ENCODE measurements around the gene SEC14L1. TPM values are rescaled to one million over a fixed set of nuclear protein-coding genes. Genes with fewer than 3 reads are reported as not detected.
"Not testable (repeated sequence)": the region's sequence is repeated elsewhere in the genome, so short reads cannot be mapped to it uniquely, and the experiment has no call there.

SEC14L1 gene
- total RNA-seq, 1 donor from 2014 or later = 146 TPM

GRCh38 chr17:77106874-77107358, 33.9 kb upstream of the SEC14L1 start:
- no peak for ATAC-seq
- peaks cover 43% of the 10 kb centered on the region for H3K4me1 ChIP-seq
- no peak for DNase-seq
- no peaks in the 10 kb centered on the region for H3K9me3 ChIP-seq
- no peak overlapping the region for H3K27ac ChIP-seq
- intact Hi-C loops (cut with DNase I) = no loop called here
- no peaks in the 10 kb centered on the region for H3K27me3 ChIP-seq (ENCODE audit: low read depth)
- no peak overlapping the region for H3K4me3 ChIP-seq
- no peaks in the 10 kb centered on the region for H3K36me3 ChIP-seq
- TF ChIP-seq CTCF (IDR thresholded peaks at IDR 0.05) = no peak

DNA sequence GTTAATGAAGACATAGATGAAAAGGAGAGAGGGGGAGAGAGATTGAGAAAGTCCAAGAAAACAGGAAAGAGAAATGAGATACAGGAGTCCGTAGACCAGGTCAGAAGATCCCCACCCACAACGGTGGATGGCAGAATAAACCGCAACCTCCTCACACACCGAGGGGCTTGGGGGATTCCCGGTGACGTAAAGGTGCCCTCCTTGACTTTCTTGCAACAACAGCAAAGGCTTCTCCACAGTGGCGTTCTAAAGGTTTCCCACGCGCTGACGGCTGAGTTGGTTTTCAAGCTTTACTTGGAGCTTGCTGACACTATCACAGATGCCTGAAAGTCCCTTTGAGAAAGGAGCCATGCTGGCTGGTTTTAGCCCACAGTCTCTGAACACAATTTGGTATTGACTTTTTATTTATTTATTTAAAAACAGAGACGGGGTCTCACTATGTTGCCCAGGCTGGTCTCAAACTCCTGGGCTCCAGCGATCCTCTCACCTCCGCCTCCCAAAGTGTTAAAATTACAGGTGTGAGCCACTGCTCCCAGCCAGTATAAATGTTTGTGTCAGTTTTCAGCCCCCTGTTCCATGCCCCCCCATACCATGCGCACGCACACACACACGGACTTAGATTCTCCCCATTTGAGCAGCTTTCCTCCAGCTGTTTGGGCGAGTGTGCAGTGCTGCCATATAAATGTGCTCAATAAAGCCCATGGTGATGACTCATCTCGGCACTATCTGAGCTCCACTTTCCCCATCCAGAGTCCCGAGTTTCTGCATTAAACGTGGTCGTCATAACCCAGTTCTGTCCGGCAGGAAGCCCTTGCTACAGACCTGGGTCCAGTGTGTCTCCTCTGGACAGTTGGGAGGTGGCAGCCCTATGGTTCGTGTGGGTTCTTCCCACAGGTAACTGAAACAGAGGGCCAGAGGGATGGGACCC, 33.0 kb upstream of the SEC14L1 start:
- peak overlapping the region; percentile 73 for H3K27ac ChIP-seq
- H3K4me3 ChIP-seq = no peak overlapping the region
- no peak for TF ChIP-seq CTCF (IDR thresholded peaks at IDR 0.05)
- DNase-seq (no peak), ATAC-seq (no peak)
- no peaks in the 10 kb centered on the region for H3K36me3 ChIP-seq
- no peaks in the 10 kb centered on the region for H3K9me3 ChIP-seq
- H3K27me3 ChIP-seq (ENCODE audit: low read depth) = no peaks in the 10 kb centered on the region
- intact Hi-C loops (cut with DNase I) = no loop called here
- H3K4me1 ChIP-seq = peaks cover 46% of the 10 kb centered on the region

- peaks cover 46% of the 10 kb centered on the region for H3K4me1 ChIP-seq
- no peak for ATAC-seq
- no peaks in the 10 kb centered on the region for H3K27me3 ChIP-seq (ENCODE audit: low read depth)
- H3K36me3 ChIP-seq = no peaks in the 10 kb centered on the region
- no peak overlapping the region for H3K4me3 ChIP-seq
- no peak for DNase-seq
- peak overlapping the region; percentile 73 for H3K27ac ChIP-seq
- no peaks in the 10 kb centered on the region for H3K9me3 ChIP-seq
- no peak for TF ChIP-seq CTCF (IDR thresholded peaks at IDR 0.05)
- intact Hi-C loops (cut with DNase I) = no loop called here
These were observed 31.5 kb upstream of the SEC14L1 start for GRCh38 chr17:77109159-77109759.

DNA sequence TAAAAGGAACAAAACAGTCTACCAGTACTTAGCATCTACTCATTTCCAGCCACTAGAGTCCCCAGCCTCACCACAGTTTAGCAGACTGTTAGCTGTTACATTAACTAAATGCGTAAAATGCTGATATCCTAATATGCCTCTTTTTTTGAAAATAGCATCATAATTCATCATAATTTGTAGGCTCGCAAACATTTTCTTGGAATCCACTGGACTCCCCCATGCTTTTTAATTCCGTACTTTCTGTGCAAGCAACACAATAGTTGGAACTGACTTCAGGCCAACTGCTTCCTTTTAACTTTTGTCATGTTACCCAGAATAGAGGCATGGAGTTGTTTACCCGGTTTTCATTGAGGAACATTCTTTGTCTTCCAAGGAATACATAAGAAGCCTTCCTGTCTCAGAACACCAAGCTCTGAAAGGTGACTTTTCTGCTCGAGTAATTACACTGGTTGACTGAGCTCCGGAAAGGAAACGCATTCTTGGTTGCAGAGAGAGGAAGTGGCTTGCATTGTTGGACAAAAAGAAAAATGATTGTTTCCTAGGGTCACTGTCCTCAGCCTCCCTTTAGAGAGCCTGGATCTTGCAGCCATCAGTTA, 30.9 kb upstream of the SEC14L1 start:
- peak; percentile 52 to 55 for ATAC-seq
- intact Hi-C loops (cut with DNase I) = no loop called here

GRCh38 chr17:77111165-77111933, 29.4 kb upstream of the SEC14L1 start:
- DNase-seq, ATAC-seq: not testable (repeated sequence)

More for the DNA sequence above, 30.9 kb upstream of the SEC14L1 start:
- Histone ChIP-seq H3K4me3 (no peak overlapping the region), H3K4me1 (peaks cover 48% of the 10 kb centered on the region), H3K36me3 (no peaks in the 10 kb centered on the region), H3K27me3 (ENCODE audit: low read depth) (no peaks in the 10 kb centered on the region), H3K9me3 (no peaks in the 10 kb centered on the region), H3K27ac (peak overlapping the region; percentile 73)
- DNase-seq = no peak
- TF ChIP-seq CTCF (IDR thresholded peaks at IDR 0.05) = no peak

More at GRCh38 chr17:77111165-77111933, 29.4 kb upstream of the SEC14L1 start:
- Histone ChIP-seq H3K4me1 (peaks cover 62% of the 10 kb centered on the region), H3K27ac (peak overlapping the region; percentile 73)
- intact Hi-C loops (cut with DNase I); H3K36me3 ChIP-seq; H3K4me3 ChIP-seq; H3K27me3 ChIP-seq (ENCODE audit: low read depth); H3K9me3 ChIP-seq: not testable (repeated sequence)
